Non-pigmented ciliary epithelial cell (primary cell): ENCODE measurements around the gene TUBGCP6.

ENCODE experiments used
- DNase-seq: peaks from one replicate; pipeline ENCODE4 v3.0.0-alpha.2; 2010; ENCODE audit warnings: low read depth

TUBGCP6 gene

DNA sequence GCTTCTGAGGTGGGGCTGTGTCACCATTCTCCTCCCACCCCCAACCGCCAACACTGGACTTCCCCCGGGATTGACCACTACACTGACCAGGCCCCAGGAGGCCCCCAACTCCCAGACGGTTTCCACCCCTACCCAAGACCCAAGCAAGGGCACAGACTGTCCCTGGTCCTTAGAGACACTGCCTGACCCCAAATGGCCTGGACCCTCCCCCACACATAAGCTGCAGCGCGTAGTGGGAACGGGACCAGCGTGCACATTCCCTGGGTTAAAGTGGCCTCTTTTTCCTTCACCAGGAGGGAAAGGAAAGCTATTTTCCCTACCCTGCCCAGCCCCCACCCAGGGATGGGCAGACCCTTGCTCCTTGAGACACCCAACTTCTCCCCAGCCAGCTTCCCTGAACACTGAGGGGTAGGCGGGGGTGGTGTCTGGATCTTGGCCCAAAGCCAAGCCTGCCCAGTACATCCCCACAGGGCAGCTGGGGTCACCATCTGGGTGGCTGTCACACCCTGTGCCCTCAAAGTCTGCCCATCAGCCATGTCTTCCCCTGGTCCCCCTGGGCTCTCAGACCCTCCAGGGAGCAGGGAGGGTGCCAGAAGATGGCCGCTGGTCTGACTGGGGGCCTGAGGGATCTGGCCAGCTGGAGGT is 18.3 kb upstream of the TUBGCP6 start:
- no peak for DNase-seq

DNA sequence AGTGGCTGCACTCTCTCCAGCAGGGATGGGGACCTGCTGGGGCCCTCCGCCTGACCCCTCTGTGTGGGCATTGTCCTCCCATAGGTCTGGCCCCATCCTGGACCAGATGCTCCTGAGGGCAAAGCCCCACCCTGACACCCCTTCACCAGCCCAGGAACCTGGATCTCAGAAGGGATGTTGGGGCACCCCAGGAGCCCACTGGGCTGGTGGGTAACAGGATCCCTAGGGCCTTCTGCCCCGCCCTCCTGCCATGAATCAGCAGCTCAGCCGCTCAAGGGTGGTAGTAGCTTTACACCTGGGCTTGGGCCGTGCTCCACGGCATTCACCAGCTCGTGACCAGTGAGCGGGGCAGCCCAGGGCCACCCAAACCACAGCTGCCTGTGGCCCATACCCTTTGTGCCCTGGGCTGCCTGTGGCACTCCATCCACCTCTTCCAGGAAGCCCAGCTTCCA is 17.7 kb upstream of the TUBGCP6 start:
- DNase-seq: no peak

DNA sequence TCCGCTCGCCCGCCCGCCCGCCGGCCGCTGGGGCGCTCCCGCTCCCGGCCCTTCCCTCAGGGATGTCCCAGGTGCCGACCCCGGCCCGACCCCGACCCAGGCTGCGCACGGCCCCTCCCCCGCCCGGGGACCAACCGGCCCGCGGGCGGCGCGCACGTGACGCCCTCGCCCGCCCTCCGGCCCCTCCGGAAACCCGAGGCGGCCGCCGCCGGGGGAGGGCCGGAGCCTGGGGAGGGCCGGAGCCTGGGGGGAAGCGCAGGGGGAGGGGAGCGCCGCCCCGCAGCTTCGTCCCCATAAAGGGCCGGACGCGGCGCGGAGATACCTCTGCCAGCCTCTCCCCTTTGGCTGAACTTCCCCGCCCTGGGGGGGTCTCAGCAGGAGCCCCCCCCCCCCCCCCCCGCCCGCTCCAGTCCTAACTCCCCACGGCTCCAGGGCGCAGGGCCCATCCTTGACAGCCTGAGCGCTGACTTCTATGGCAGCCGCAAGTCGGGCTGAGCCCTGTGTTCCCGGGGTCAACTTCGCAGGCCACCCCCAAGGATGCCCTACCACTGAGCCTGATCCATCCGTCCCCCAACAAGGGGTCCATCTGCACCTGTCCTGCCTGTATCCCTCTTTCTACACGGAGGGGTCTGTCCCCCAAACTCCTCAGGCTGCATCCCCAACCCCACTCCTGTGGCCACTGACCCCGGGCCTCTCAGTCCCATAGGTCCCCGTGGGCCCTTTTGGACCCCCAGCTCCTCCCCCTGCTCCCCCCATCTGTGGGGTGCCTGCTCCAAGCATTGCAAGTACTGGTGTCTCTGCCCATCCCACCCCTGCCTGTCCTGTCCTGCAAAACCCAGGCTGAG is 17.0 kb upstream of the TUBGCP6 start, which contains the start of gene MAPK12:
TSS of gene MAPK12 (minus strand) at position 69 of the 845 bp plus-strand sequence. CDS start 174 bp downstream, outside the sequence.
- DNase-seq: no peak

DNA sequence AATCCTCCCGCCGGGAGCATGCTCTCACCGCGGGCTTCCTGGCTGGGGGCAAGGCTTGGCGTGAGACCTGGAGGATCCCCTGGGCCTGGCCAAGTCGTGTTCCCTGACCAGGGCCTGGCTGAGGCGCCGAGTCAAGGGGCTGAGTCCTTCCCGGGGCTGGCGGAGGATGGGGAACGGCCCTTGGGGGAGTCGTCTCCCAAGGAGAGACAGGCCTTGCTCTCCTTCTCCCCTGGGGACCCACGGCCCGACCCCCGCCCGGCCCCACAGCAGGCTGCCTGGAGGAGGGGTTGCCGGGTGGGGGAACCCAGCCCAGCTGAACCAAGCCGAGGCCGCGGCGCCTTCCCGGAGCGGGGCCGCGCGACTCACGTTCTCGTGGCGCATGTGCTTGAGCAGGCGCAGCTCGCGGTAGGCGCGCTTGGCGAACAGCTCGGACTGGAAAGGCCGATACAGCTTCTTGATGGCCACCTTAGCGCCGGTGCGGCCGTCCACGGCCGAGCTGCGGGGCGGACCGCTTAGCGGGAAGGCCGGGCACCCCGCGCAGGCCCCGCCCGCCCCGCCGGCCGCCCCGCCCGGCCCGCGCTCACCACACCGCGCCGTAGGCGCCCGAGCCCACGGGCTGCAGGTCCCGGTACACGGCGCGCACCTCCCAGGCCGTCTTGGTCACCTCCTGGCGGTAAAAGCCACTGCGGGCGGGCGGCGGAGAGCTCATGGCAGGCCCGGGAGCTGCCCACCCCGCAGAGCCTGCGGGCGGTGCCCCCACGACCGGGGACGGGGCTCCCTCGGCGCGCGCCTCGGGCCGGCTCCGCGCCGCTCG is 16.2 kb upstream of the TUBGCP6 start:
- DNase-seq: no peak

DNA sequence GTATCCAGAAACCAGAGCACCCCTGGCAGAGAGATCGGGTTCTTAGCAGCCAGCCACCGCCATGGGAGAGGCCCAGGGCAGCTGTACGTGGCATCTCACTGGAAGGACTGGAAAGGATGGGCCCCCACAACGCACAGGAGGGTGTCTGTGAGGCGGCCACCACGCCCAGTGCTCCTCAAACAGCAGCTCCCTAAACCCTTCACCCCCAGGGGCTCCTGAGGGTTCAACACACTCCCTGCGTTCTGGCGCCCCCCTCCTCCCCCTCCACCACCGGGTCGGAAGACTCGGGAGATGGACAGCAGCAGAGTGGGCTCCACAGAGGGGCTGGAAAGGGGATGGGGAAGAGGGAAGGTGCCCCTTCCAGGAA is 15.6 kb upstream of the TUBGCP6 start:
- DNase-seq: no peak

DNA sequence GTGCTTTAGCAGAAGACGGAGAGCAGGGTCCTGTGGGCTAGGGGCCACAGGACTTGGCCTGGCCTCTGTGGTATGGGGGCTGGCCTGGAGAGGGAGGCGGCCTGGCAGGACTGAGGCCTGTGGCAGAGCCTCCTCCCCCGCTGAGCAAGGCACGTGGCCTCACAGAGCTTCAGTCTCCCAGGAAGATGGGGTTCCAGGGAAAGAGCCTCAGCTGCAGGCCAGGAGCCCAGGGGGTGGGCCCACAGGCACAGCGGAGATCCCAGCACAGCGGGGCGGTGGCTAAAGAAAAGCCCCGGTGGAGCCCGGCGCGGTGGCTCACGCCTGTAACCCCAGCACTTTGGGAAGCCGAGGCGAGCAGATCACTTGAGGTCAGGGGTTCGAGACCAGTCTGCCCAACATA is 14.5 kb upstream of the TUBGCP6 start:
- DNase-seq: no peak

DNA sequence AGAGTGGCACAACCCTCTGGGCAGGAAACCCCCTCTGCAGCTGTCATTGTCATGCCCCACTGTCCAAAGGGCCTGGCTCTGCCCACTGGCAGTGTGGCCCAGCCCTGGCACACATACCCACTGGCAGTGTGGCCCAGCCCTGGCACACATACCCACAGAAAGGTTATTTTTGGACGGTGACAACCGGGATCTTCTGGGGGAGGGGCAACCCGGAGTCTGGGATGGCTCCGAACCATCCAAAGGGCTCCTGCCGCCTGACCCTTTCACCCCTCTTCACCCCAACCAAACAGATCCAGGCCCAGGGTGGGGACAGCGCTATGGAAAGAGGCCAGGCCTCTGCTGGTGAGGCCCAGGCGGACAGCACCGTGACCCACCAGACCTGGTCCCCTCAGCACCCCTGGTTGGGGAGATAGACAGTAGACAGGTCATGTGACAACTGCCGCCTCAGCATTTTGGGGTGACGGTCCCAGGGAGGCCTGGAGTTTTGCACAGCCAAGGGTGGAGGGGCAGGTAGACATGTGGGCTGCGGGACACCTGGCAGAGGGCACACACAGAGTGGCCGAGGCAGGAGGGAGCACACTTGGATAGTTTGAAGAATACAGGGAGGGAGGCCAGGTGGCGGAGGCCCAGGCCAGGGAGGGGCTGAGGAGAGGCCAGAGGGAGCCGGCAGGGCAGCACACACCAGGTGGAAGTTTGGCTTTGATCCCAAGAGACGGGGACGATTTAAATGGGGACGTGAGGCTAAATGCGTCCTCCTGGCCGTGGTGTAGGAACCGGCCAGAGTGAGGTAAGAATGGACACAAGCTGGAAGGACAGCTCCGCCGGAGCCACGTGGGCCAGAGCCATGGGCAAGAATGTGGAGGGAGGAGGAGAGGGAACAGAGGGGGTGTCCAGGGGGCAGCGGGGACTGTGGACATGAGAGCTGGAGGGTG is 13.8 kb upstream of the TUBGCP6 start:
- DNase-seq: no peak

DNA sequence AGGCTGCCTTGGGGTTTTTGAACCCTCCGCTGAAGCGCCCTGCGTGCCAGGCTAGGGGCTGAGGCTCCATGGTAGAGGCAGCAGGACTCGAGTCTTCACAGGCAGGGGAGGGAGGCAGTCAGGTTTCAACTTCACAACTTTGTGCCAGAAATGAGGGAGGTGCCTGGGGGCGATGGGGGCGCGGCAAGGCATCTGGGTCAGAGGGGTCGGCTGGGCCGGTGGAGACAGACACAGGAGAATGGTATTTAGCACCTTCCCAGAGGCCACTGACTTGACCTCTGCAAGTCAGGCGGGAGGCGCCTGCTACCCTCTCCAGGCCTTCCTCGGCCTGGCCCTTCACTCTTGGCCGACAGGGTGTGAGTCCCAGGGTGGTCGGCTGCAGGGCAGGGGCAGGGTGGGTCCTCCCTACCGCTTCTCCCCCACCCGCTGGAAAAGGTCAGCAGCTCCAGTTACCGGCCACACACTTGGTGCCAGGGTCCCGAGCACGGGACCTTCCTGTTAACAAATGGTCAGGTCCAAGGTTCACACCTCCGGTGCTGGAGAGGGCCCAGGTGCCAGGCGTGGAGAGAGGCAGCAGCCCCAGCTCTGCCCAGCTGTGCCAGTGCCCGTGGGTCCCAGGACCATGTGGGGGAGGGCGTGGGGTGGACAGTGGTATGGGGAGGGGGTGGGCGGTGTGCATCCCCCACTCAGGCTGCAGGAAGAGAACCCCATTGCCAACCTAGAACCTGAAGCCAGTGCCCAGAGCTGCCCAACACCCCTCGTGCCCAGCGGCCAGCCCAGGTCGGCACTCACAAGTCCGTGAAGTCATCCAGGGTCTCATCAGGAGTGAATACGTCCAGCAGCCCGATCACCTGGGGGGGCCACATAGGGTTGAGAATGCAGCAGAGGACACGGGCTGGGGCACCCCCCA is 12.9 kb upstream of the TUBGCP6 start:
- DNase-seq: no peak

DNA sequence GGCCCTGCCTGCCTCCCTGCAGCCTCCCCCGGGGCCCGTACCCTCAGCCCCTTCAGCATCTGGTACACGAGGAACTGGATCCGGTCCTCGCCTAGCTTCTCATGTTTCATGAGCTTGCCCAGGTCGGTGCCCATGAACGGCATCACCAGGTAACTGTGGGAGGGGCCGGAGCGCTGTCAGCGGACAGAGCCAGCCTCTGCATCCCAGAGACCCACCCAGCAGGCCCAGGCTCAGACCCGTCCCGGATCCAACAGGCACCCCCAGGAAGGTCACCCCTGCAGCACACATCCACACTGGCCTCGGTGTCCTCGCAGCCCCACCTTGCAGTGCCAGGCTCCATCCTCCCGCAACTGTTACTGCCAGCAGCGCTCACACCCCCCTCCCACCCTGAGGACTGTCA is 12.2 kb upstream of the TUBGCP6 start:
- no peak for DNase-seq

DNA sequence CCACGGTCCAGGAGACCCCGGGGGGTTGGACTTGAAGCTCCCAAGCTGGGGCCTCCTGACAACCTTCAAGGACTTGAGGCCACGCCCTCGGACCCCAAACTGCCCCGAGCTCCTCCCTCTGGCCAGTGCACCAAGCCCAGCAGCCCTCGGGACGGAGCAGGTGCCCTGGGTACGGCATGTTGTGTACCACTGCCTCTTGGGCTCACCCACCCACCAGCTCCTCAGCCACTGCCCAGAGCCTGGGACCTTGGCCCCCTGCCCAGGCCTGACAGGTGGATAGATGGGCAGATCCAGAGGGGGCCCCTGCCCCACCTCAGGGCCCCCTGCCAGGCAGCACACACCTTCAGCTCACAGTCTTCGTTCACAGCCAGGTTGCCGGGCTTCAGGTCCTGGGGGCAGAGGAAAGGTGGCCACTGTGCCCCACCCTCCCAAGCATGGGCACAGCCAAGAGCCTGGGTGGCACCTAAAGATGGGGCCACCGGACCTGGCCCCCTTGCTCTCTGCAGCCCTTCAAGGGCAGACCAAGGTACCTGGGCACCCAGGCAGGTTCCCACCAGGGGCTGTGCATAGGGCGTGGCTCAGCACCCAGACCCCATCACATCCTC is 11.5 kb upstream of the TUBGCP6 start:
- no peak for DNase-seq

DNA sequence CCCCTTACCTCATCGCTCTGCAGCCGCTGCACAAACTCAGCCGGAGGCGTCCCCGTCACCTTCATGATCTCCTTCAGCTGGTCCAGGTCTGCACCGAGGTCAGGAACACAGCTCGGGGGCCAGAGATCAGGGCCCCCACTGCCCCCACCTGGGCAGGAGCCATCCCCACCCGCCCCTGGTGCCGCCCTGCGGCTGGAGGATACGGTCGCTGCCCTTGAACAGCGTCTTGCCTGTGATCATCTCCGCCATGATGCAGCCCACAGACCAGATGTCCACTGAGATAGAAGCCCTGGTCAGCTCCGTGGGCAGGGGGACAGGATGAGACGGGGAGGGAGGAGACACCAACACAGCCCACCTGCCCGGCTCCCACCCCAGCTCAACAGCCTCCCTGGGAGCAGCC is 10.8 kb upstream of the TUBGCP6 start:
- no peak for DNase-seq

DNA sequence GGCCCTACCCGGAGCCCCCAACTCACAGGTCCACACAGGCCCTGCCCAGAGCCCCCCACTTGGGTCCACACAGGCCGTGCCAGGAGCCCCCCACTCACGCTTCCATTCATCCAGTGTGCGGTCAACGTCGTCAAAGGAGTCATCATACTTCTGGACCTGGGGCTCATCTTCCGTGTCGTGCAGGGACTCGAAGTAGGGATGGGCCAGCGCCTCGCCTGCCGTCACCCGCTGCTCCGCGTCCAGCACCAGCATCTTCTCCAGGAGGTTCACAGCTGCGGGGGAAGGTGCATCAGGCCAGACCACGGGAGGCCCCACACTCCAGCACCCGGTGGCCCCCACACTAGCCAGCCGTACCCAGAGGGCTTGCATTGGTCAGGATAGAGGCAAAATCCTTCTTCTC is 10.3 kb upstream of the TUBGCP6 start:
- no peak for DNase-seq

DNA sequence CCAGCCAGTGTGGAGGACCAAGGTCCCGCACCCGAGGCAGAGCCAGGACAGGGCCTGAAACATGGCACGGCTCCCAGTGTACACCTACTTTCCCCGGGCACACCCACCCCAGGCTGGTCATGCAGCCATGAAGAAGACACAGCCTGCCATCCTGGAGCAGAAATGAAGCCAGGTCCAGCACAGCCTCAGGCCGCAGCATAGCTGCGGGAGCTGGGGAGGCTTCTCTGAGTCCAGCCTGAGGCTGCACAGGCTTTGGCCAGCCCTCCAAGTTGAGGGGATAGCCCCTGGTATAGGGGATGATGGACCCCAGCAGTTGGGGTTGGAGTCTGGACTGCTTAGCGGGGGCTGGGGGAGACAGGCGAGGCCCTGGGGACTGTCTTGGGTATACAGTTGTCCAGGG is 9.1 kb upstream of the TUBGCP6 start:
- DNase-seq: no peak

DNA sequence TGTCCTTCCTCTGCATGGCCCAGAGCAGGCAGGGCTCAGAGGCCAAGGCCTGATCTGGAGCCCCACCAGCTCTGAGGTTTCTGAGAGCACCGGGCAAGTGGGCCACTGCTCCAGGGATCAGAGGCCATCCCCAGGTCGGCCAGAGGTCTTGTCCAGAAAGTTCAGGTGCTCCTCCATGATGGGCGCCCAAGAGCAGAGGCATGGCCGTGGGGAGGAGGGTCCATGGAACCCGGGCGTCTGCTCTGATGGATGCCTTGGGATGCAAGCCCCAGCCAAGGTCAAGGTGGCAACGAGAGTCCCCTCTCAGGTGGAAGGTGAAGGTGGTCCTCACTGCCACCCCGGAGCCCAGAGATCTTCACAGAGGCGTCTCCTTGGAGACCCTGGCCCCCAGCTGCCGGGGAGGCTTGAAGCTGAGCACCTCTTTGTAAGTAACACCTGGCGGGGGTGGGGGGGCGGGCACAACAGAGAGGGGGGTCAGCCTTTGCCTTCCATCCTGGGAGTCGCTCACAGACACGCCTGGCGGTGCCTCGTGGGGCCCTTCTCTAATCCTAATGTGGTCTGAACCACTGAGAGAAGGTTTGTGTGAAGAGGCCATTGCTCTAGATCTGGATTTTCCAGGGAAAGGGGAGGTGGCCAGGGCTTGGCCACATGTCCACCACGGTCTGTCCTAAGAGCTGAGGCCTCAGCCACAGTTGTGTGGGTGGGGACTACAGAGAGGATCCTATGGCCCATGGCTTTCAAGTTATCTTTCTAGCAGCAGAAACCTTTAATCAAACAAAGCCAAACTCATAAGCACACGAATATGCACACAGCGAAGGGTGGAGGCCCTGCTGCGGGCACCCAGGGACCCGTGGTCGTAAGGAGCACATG is 8.5 kb upstream of the TUBGCP6 start:
- no peak for DNase-seq

DNA sequence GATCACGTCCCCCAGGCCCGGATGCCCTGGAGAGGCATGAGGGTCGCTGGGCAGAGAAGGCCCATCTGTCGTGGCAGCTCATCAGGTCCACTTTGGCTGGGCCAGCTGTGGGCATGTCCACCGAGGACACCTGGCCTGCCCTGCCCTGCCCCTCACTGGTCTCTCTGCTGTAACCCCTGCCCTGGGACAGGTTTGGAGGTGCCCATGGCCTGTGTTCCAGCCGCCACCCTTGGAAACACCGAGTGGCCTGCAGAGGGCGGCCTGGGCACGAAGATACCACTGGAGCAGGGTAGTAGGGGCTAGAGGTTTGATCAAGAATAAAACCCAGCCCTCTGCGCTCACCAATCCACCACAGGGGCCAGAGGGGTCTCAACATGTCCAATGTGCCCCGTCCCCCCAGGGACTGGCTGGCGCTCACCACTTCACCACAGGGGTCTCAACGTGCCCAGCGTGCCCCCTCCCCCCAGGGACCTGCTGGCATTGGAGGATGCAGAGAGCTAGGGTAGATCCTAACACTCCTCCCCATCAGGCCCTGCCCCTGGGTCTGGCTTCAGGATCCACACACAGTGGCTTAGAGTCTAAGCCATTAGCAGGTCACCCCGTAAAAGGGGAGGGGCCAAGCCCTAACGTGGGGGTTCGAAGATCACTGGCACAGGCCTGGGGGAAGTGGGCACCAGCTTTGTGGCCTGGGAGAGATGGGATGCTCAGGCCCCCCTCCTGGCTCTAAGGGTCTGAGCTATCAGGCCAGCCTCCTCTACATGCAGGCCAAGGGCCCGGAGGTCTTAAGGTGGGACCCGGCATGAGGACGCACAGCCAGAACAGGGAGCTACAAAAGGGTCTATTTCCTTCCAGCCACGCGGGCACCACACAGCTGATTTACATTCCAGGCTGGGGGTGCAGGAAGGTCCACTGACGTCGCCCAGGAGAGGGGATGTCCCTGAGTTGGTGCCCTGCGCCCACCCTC is 7.5 kb upstream of the TUBGCP6 start:
- no peak for DNase-seq

DNA sequence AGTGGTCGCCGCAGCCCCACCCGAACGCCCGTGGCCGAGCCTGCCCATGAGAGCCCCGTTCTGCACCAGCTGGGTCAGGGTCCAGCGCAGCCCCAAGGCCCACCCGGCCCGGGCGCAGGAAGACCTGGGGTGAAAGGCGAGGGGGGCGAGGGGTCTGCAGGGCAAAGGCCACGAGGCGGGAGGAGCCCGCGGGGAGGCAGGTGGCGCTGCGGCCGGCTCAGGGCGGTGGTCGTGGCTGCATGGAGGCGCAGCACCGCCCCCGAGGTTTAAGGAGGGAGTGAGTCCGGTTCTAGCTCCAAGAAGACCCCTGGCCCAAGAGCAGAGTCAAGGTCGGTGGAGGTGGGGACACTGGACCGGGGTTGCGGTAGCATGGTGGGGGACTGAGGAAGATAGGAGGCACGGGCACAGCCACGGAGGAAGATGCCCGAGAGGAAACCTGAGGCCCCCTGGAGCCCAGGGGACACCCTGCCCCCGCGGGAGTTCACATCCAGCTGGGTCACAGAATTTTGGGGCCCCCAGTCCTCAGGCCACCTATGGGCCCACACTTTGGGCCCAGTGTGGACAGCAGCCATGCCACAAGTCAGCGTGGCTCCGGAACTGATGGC is 6.8 kb upstream of the TUBGCP6 start:
- DNase-seq: no peak
